Umbilical cord (tissue), 1 donor: ENCODE measurements around the gene LINGO4. TPM values are rescaled to one million over a fixed set of nuclear protein-coding genes. Genes with fewer than 3 reads are reported as not detected.

Source experiments
- total RNA-seq: library from RNA; depleted of rRNA; stranded (reverse); fragments of >200 nt; gene quantifications from one replicate; pipeline ENCODE4 v1.2.3, GENCODE V29; 2014; ENCODE audit warnings: low replicate concordance; ENCODE audit not compliant: insufficient read depth

Gene LINGO4
- total RNA-seq, 1 donor from 2014 or later: 0.96 TPM

Other genes starting within 250 kb of the LINGO4 start
- gene SNX27, start 193.4 kb downstream of the LINGO4 start, total RNA-seq: 47.4 TPM
- not detected for gene CELF3, start 88.6 kb downstream of the LINGO4 start, total RNA-seq
- gene RIIAD1, start 83.9 kb downstream of the LINGO4 start, total RNA-seq: 4.1 TPM
- 40.0 TPM for gene MRPL9, start 41.9 kb downstream of the LINGO4 start, total RNA-seq
- gene TDRKH, start 14.9 kb downstream of the LINGO4 start, total RNA-seq: 6.7 TPM
- 7.0 TPM for gene RORC, start 26.4 kb upstream of the LINGO4 start, total RNA-seq
- not detected for gene C2CD4D, start 34.4 kb upstream of the LINGO4 start, total RNA-seq
- gene THEM5, start 48.3 kb upstream of the LINGO4 start, total RNA-seq: not detected
- gene THEM4, start 104.1 kb upstream of the LINGO4 start, total RNA-seq: 10.1 TPM
- 108 TPM for gene S100A10, start 188.4 kb upstream of the LINGO4 start, total RNA-seq
- gene S100A11, start 231.6 kb upstream of the LINGO4 start, total RNA-seq: 29.1 TPM